ENCODE data around the gene EIPR1.

GRCh38 chr2:3266925-3267867 lies 110.4 kb downstream of the EIPR1 start:
- no peak for TF ChIP-seq ZFP3 (CRISPR knock-in tag; IDR thresholded peaks at IDR 0.05)
- no peak for TF ChIP-seq CSDC2 (CRISPR knock-in tag; IDR thresholded peaks at IDR 0.05)
- TF ChIP-seq ZNF8 (CRISPR knock-in tag; IDR thresholded peaks at IDR 0.05) = no peak
- TF ChIP-seq RARB (CRISPR knock-in tag; IDR thresholded peaks at IDR 0.05) = no peak
- no peak for TF ChIP-seq PATZ1 (CRISPR knock-in tag; IDR thresholded peaks at IDR 0.05; ENCODE audit: borderline replicate concordance)
- no peak for TF ChIP-seq PPARA (CRISPR knock-in tag; IDR thresholded peaks at IDR 0.05; ENCODE audit: borderline replicate concordance)
- no peak for TF ChIP-seq ZFP30 (CRISPR knock-in tag; IDR thresholded peaks at IDR 0.05)
- no peak for TF ChIP-seq GLIS3 (CRISPR knock-in tag; IDR thresholded peaks at IDR 0.05)
- no peak for TF ChIP-seq ARNTL (CRISPR knock-in tag; IDR thresholded peaks at IDR 0.05; ENCODE audit: borderline replicate concordance, low read depth)
- no peak for TF ChIP-seq CREB5 (CRISPR knock-in tag; IDR thresholded peaks at IDR 0.05; ENCODE audit: low read depth)
- TF ChIP-seq, protein P1, sequence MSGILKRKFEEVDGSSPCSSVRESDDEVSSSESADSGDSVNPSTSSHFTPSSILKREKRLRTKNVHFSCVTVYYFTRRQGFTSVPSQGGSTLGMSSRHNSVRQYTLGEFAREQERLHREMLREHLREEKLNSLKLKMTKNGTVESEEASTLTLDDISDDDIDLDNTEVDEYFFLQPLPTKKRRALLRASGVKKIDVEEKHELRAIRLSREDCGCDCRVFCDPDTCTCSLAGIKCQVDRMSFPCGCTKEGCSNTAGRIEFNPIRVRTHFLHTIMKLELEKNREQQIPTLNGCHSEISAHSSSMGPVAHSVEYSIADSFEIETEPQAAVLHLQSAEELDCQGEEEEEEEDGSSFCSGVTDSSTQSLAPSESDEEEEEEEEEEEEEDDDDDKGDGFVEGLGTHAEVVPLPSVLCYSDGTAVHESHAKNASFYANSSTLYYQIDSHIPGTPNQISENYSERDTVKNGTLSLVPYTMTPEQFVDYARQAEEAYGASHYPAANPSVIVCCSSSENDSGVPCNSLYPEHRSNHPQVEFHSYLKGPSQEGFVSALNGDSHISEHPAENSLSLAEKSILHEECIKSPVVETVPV (CRISPR knock-in tag; IDR thresholded peaks at IDR 0.05) = no peak
- no peak for TF ChIP-seq SNAI2 (CRISPR knock-in tag; IDR thresholded peaks at IDR 0.05)
- TF ChIP-seq ISL1 (CRISPR knock-in tag; IDR thresholded peaks at IDR 0.05) = no peak
- no peak for TF ChIP-seq TOX (CRISPR knock-in tag; IDR thresholded peaks at IDR 0.05; ENCODE audit: borderline replicate concordance)
